HG02970 (cell line): ENCODE data around the gene PRKCI.
"Not testable (repeated sequence)": the region's sequence is repeated elsewhere in the genome, so short reads cannot be mapped to it uniquely, and the experiment has no call there.

ENCODE experiments used
- ATAC-seq: cut with Tn5 transposase; IDR thresholded peaks from one replicate; pipeline ENCODE4 v1.9.1; 2021; ENCODE audit warnings: mild to moderate bottlenecking, moderate library complexity, moderate number of reproducible peaks; ENCODE audit not compliant: unreplicated experiment, low FRiP score

PRKCI gene

GRCh38 chr3:170221924-170222646 lies at the start of gene PRKCI:
Gene PRKCI, plus strand, starts transcription at chr3:170222424. Its CDS starts 246 bp downstream, at chr3:170222670.
- ATAC-seq, result peak; percentile 85

- ATAC-seq, result no peak
These were observed 43.6 kb upstream of the PRKCI start for GRCh38 chr3:170178651-170179050.

GRCh38 chr3:170179432-170179831 lies 42.8 kb upstream of the PRKCI start:
- ATAC-seq, result no peak

GRCh38 chr3:170180079-170180907 lies 41.9 kb upstream of the PRKCI start:
- ATAC-seq, result no peak

GRCh38 chr3:170180908-170181885 lies 41.0 kb upstream of the PRKCI start, which contains the start of gene PHC3:
Gene PHC3, minus strand, starts transcription at chr3:170181733. Its CDS starts 18 bp downstream, at chr3:170181715.
- peak; percentile 82 for ATAC-seq

- ATAC-seq, result no peak
These were observed 32.6 kb upstream of the PRKCI start for GRCh38 chr3:170189398-170190256.

DNA sequence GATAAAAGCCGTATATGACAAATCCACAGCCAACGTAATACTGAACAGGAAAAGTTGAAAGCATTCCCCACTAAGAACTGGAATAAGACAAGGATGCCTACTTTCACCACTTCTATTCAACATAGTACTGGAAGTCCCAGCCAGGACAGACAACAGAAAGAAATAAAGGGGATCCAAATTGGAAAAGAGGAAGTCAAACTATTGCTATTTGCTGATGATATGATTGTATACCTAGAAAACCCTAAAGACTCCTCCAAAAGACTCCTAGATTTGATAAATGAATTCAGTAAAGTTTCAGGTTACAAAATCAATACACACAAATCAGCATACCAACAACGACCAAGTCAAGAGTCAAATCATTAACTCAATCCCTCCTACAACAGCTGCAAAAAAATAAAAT lies 26.5 kb upstream of the PRKCI start:
- ATAC-seq, result not testable (repeated sequence)

DNA sequence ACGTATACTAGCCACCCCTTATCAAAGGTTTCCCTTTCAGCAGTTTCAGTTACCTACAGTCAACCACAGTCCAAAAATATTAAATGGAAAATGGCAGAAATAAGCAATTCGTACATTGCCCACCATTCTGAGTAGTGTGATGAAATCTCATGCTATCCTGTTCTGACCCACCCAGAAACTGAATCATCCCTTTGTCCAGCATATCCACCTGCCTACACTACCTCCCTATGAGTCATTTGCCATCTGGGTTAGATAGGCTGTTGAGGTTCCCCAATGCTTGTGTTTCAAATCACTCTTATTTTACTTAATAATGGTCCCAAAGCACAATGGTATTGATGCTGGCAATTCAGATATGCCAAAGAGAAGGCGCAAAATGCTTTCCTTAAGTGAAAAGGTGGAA lies 25.4 kb upstream of the PRKCI start:
- no peak for ATAC-seq

DNA sequence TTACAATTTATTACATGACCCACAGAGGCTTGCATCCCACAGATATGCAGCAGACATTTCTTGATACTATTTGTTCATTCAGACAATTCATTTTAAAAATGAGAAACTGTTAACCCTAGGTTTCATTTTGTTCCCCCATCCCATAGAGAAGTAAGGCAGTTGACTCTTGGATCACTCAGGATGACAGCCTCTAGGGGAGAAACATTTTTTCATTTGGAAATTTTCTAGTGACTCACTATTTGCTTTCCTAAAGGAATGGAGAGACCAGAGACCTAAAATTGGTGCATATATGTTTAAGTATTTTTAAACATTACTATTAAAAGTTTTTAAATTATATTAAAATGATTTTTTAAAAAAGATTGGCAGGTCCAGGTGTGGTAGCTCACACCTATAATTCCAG lies 21.2 kb upstream of the PRKCI start:
- ATAC-seq, result no peak

GRCh38 chr3:170201527-170201926 lies 20.7 kb upstream of the PRKCI start:
- no peak for ATAC-seq

GRCh38 chr3:170203457-170203856 lies 18.8 kb upstream of the PRKCI start:
- ATAC-seq, result no peak

GRCh38 chr3:170204023-170204472 lies 18.2 kb upstream of the PRKCI start:
- ATAC-seq, result no peak

DNA sequence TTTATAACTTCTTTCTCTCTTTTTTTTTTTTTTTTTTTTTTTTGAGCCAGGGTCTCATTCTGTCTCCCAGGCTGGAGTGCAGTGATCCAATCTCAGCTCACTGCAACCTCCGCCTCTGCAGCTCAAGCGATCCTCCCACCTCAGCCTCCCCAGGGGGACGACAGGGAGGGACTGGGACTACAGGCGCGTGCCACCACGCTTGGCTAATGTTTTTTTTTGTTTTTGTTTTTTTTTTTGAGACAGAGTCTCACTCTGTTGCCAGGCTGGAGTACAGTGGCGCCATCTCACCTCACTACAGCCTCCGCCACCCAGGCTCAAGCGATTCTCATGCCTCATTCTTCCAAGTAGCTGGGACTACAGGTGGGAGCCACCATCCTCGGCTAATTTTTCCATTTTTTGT lies 17.7 kb upstream of the PRKCI start:
- ATAC-seq, result no peak

DNA sequence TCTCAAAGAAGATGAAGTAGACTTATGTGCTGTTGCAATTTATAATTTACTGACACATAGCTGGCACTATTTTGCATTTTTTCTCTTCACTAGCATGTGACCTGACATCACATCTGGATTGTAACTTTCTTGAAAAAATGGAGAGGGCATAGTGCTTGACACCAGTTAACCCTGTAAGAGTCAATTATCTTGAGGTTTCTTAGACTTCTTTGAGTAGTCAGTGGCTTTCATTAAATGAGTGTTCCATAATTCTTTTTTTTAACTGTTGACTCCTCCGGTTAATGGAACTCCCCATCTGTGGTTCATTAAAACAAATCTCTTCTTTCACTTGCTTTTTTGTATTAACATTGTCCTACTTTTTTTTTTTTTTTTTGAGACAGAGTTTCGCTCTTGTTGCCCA lies 16.9 kb upstream of the PRKCI start:
- ATAC-seq, result no peak

GRCh38 chr3:170206164-170206762 lies 16.0 kb upstream of the PRKCI start:
- not testable (repeated sequence) for ATAC-seq

GRCh38 chr3:170207717-170208116 lies 14.5 kb upstream of the PRKCI start:
- ATAC-seq, result no peak

GRCh38 chr3:170211668-170212067 lies 10.6 kb upstream of the PRKCI start:
- no peak for ATAC-seq

DNA sequence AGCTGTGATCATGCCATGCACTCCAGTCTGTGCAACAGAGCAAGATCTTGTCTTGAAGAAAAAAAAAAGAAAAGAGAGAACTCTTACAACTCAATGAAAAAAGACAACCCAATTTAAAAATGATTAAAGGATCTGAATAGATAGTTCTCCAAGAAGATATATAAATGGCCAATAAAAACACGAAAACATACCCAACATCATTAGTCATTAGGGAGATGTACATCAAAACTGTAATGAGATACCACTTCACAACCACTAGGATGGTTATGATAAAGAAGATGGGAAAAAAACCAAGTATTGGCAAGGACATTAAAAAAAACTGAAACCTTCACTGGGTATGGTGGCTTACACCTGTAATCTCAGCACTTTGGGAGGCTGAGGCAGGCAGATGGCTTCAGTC lies 2.4 kb upstream of the PRKCI start:
- no peak for ATAC-seq

GRCh38 chr3:170220871-170221270 lies 1.4 kb upstream of the PRKCI start:
- no peak for ATAC-seq
